Measurements from ENCODE around the gene PIGN. TPM values are rescaled to one million over a fixed set of nuclear protein-coding genes. Genes with fewer than 3 reads are reported as not detected.

PIGN gene
- total RNA-seq, 1 experiment from 2014 or later = 30.9 TPM

DNA sequence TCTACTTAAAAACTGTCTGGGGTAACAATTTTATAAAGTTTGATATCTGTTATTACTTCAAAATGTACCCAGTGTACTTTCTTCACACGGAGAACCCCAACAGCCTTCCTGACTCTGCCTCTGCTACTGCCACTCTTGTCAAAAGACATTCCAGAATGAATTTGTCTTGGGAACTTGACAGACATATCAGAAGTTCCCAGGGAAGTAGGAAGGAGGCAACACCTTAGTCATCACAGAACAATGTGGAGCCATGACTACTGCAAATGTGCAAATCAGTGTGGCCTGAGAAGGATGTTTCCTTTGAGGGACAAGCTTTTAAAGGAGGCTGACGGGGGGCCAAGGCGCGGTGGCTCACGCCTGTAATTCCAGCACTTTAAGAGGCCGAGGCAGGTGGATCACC lies 160.3 kb downstream of the PIGN start:
- DNase-seq = peak; percentile 33
- WGBS (ENCODE audit: extremely low coverage, insufficient read length, low lambda C conversion rate) = no CpG with 5 or more reads among the region's 6 CpGs
- Histone ChIP-seq H3K27me3 (ENCODE audit: insufficient read depth, low read length) (no peaks in the 10 kb centered on the region), H3K4me1 (ENCODE audit: insufficient read depth, low read length) (peaks cover 11% of the 10 kb centered on the region), H4K5ac (ENCODE audit: insufficient read length, low read depth, low read length) (no peak overlapping the region), H3K4ac (ENCODE audit: low read depth, low read length) (no peak overlapping the region), H4K91ac (ENCODE audit: insufficient read length, low read depth, low read length) (no peak overlapping the region), H3K79me1 (ENCODE audit: insufficient read depth, low read depth, low read length, poor library complexity, severe bottlenecking) (no peaks in the 10 kb centered on the region), H3T11ph (ENCODE audit: low read length) (no peak overlapping the region), H3K27ac (ENCODE audit: insufficient read length, low read depth, low read length) (no peak overlapping the region), H2BK20ac (ENCODE audit: low read depth, low read length, poor library complexity, severe bottlenecking) (no peak overlapping the region), H3K56ac (ENCODE audit: insufficient read length, low read depth, low read length) (no peak overlapping the region), H4K20me1 (ENCODE audit: control insufficient read depth, insufficient read depth, insufficient read length) (no peaks in the 10 kb centered on the region), H2BK5ac (ENCODE audit: insufficient read length, low read length) (no peak overlapping the region), H3K23me2 (ENCODE audit: insufficient read length, low read depth, low read length, poor library complexity, severe bottlenecking) (no peaks in the 10 kb centered on the region), H3K14ac (ENCODE audit: insufficient read depth, low read length) (no peak overlapping the region), H2BK15ac (ENCODE audit: low read depth, low read length) (no peak overlapping the region), H3K79me2 (ENCODE audit: insufficient read depth, low read length) (no peaks in the 10 kb centered on the region), H3K18ac (ENCODE audit: insufficient read length, low read depth, low read length) (no peak overlapping the region), H3K9ac (ENCODE audit: extremely low read depth, insufficient read length, low read length) (no peak overlapping the region), H2BK12ac (ENCODE audit: insufficient read length, low read depth, low read length) (no peak overlapping the region), H2AK5ac (ENCODE audit: insufficient read length, low read length) (no peak overlapping the region), H2BK120ac (ENCODE audit: low read depth, low read length, poor library complexity, severe bottlenecking) (no peak overlapping the region), H4K8ac (replicated peaks; ENCODE audit: insufficient read length, low read depth, low read length) (no peak overlapping the region), H2AFZ (ENCODE audit: low read length) (no peak overlapping the region), H3K23ac (ENCODE audit: insufficient read length, low read depth, low read length) (no peak overlapping the region), H3K4me2 (ENCODE audit: insufficient read depth, insufficient read length, low read length) (no peak overlapping the region), H3K9me3 (ENCODE audit: control insufficient read depth, low read depth, low read length) (no peaks in the 10 kb centered on the region)
- H3K4me1 Mint-ChIP-seq = peaks cover 23 to 25% of the 10 kb centered on the region in 2 experiments
- peaks cover 0 to 6% (median 0%) of the 10 kb centered on the region in 3 experiments; a peak in 4 of 7 replicates for H3K36me3 Mint-ChIP-seq (ENCODE audit: insufficient read depth in 1 of 3, low read depth in 3 of 3)
- peaks cover 3 to 5% of the 10 kb centered on the region in 2 experiments; a peak in 1 of 5 replicates for H3K9me3 Mint-ChIP-seq
- no peak for TF ChIP-seq CTCF (conservative IDR thresholded peaks at IDR 0.05)
- no peak overlapping the region for H3K27ac Mint-ChIP-seq
- no peaks in the 10 kb centered on the region; the same call in 1 of the 2 replicates for H3K27me3 Mint-ChIP-seq (ENCODE audit: low read depth)
- H3K4me3 Mint-ChIP-seq = no peak overlapping the region

Data from H9 (cell line).